Erythroblast (primary cell): ENCODE data around the gene ASAP2.

ENCODE experiments used
- GATA1 ChIP-seq: IDR thresholded peaks from 2 replicates; pipeline ENCODE4 v1.6.1; 2011; ENCODE audit warnings: low read depth, mild to moderate bottlenecking, control low read depth, low read length, moderate library complexity
- POLR2A ChIP-seq: IDR thresholded peaks from 2 replicates; pipeline ENCODE4 v1.6.1; 2011; ENCODE audit warnings: mild to moderate bottlenecking, low read length

DNA sequence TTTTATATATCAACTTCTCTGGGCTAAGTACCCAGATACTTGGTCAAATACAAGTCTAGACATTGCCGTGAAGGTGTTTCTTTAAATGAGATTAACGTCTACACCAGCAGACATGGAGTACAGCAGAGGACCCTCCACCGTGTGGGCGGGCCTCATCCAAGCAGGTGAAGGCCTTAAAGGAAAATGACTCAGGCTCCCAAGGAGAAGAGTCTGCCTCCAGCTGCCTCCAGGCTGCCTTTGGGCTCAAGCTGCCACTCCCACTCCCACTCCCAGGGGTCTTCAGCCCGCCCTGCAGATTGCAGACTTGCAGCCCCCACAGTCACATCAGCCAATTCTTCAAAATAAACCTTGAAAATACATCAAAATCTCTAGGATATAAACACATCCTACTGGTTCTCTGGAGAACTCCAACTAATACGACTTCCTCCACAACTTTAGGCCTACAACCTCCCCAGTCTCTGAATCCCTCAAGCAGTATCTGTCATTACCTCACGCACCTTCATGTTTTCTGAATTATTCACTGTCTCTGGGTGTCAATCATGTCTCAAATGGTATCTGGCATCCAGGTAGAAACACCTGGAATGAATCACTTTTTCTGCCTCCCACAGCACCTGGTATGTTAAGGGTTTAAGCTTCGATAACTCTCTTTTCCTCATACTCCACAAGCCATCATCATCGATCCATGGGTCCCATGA lies 209.8 kb downstream of the ASAP2 start:
- TF ChIP-seq POLR2A: no peak
- TF ChIP-seq GATA1: no peak
